Measurements from ENCODE around the gene MTG2. TPM values are rescaled to one million over a fixed set of nuclear protein-coding genes. Genes with fewer than 3 reads are reported as not detected.

MTG2 gene
- total and polyA plus RNA-seq, 2 of the 13 experiments (the other 11 are each of a cell fraction or from before 2014, with no cell fraction given) = 20.4 to 37.8 TPM

DNA sequence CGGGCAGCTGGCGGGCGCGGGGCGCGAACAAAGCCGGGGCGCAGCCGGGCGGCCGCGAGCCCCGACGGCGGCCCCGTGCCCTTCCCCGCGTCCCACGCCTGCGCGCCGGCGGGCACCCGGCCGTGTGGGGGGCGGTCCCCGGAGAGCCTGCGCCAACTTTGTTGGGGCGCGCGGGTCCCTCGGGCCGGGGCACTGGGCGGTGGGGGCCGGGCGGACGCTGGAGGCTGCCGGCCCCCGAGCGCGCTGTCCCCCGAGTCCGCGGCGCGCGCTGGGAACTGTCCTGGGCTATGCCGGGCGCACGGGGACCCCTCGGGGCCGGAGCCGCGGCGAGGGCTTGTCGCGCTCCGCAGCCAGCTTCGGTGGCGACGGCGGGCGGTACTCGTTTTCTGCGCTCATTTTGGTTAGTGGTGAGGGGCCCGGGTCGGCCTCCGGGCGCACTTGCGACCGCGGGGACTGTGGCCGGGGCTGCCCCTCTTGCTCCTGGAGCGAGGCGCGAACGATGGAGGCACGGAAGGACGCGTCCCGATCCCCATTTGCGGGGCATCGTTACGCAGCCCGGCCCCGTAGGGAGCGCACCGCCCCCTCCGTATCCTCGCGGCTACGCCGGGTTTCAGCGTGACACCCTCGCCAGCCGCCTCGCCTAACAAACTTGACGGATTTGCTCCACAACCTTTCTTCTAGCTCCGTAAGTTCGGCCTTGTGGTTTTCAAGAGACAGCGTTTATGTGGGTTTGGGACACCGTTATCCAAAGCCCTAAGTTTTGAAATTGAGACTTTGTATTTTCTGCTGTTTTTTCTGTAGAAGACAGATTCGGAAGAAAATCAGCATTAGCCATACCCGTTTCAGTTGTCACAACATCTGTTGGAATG is 38.6 kb upstream of the MTG2 start (continued):
- TF ChIP-seq CENPT (CRISPR knock-in tag; IDR thresholded peaks at IDR 0.05; ENCODE audit: low read depth) (no peak), ZNF33B (CRISPR knock-in tag; IDR thresholded peaks at IDR 0.05) (no peak), HINFP (CRISPR knock-in tag; IDR thresholded peaks at IDR 0.05; ENCODE audit: low read depth) (peak; percentile 45; the same call in 1 of the 2 replicates), MAZ (IDR thresholded peaks at IDR 0.05; ENCODE audit: borderline replicate concordance, low read depth, low read length) (no peak), MAZ (CRISPR knock-in tag; IDR thresholded peaks at IDR 0.05; ENCODE audit: low read depth) (0 out of 2 replicates have a peak, but pooled peaks have one; percentile 44), ZNF790 (CRISPR knock-in tag; IDR thresholded peaks at IDR 0.05; ENCODE audit: borderline replicate concordance) (0 out of 2 replicates have a peak, but pooled peaks have one; percentile 84), CENPBD1 (CRISPR knock-in tag; IDR thresholded peaks at IDR 0.05; ENCODE audit: borderline replicate concordance, low read depth) (no peak), NR2C2 (CRISPR knock-in tag; IDR thresholded peaks at IDR 0.05; ENCODE audit: borderline replicate concordance) (peak; percentile 31; the same call in 1 of the 2 replicates), ZNF407 (CRISPR knock-in tag; IDR thresholded peaks at IDR 0.05; ENCODE audit: not compliant biosample characterization) (no peak), TGIF2 (CRISPR knock-in tag; IDR thresholded peaks at IDR 0.05) (peak; percentile 86; the same call in 1 of the 2 replicates), ZNF792 (CRISPR knock-in tag; IDR thresholded peaks at IDR 0.05) (no peak; the same call in 1 of the 2 replicates), U2AF1 (optimal IDR thresholded peaks at IDR 0.05; ENCODE audit: low read depth, low read length) (no peak)
- TF ChIP-seq, protein P1, sequence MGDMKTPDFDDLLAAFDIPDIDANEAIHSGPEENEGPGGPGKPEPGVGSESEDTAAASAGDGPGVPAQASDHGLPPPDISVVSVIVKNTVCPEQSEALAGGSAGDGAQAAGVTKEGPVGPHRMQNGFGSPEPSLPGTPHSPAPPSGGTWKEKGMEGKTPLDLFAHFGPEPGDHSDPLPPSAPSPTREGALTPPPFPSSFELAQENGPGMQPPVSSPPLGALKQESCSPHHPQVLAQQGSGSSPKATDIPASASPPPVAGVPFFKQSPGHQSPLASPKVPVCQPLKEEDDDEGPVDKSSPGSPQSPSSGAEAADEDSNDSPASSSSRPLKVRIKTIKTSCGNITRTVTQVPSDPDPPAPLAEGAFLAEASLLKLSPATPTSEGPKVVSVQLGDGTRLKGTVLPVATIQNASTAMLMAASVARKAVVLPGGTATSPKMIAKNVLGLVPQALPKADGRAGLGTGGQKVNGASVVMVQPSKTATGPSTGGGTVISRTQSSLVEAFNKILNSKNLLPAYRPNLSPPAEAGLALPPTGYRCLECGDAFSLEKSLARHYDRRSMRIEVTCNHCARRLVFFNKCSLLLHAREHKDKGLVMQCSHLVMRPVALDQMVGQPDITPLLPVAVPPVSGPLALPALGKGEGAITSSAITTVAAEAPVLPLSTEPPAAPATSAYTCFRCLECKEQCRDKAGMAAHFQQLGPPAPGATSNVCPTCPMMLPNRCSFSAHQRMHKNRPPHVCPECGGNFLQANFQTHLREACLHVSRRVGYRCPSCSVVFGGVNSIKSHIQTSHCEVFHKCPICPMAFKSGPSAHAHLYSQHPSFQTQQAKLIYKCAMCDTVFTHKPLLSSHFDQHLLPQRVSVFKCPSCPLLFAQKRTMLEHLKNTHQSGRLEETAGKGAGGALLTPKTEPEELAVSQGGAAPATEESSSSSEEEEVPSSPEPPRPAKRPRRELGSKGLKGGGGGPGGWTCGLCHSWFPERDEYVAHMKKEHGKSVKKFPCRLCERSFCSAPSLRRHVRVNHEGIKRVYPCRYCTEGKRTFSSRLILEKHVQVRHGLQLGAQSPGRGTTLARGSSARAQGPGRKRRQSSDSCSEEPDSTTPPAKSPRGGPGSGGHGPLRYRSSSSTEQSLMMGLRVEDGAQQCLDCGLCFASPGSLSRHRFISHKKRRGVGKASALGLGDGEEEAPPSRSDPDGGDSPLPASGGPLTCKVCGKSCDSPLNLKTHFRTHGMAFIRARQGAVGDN (CRISPR knock-in tag; IDR thresholded peaks at IDR 0.05) = peak; percentile 89

Measured in HepG2 (cell line).